ENCODE data around the gene UCP2.
"Not testable (repeated sequence)": the region's sequence is repeated elsewhere in the genome, so short reads cannot be mapped to it uniquely, and the experiment has no call there.

UCP2 gene

GRCh38 chr11:73995731-73996130 lies 13.1 kb upstream of the UCP2 start:
- DNase-seq (ENCODE audit: low spot score): peak; percentile 76

- peak; percentile 91 for DNase-seq (ENCODE audit: low spot score)
These were observed 12.6 kb upstream of the UCP2 start for GRCh38 chr11:73995247-73995646.

GRCh38 chr11:73991471-73992006 lies 8.9 kb upstream of the UCP2 start:
- peak; percentile 34 for DNase-seq (ENCODE audit: low spot score)

GRCh38 chr11:73990730-73991129 lies 8.1 kb upstream of the UCP2 start:
- DNase-seq (ENCODE audit: low spot score): peak; percentile 26

GRCh38 chr11:73989156-73989555 lies 6.5 kb upstream of the UCP2 start:
- DNase-seq (ENCODE audit: low spot score): peak; percentile 44

- no peak for DNase-seq (ENCODE audit: low spot score)
These were observed 5.6 kb upstream of the UCP2 start for GRCh38 chr11:73988227-73988626.

- DNase-seq (ENCODE audit: low spot score): not testable (repeated sequence)
These were observed 3.0 kb upstream of the UCP2 start for GRCh38 chr11:73985661-73986060.

GRCh38 chr11:73983741-73984538 lies 1.3 kb upstream of the UCP2 start:
- peak; percentile 58 for DNase-seq (ENCODE audit: low spot score)

GRCh38 chr11:73982990-73983740 lies 522 bp upstream of the UCP2 start:
- DNase-seq (ENCODE audit: low spot score): peak; percentile 98

GRCh38 chr11:73981051-73981805 lies 1.4 kb downstream of the UCP2 start:
- DNase-seq (ENCODE audit: low spot score): peak; percentile 39

- DNase-seq (ENCODE audit: low spot score): peak; percentile 97
These were observed 2.4 kb downstream of the UCP2 start for GRCh38 chr11:73980001-73980961.

GRCh38 chr11:73978576-73979086 lies 4.0 kb downstream of the UCP2 start:
- no peak for DNase-seq (ENCODE audit: low spot score)

GRCh38 chr11:73977856-73978519 lies 4.7 kb downstream of the UCP2 start:
- no peak for DNase-seq (ENCODE audit: low spot score)

- DNase-seq (ENCODE audit: low spot score): no peak
These were observed 6.0 kb downstream of the UCP2 start for GRCh38 chr11:73976451-73977151.

GRCh38 chr11:73975479-73975757 lies 7.2 kb downstream of the UCP2 start:
- DNase-seq (ENCODE audit: low spot score): no peak

- DNase-seq (ENCODE audit: low spot score): no peak
These were observed 7.8 kb downstream of the UCP2 start for GRCh38 chr11:73974604-73975478.

- peak; percentile 24 for DNase-seq (ENCODE audit: low spot score)
These were observed 9.8 kb downstream of the UCP2 start for GRCh38 chr11:73972620-73973449.

GRCh38 chr11:73972187-73972586 lies 10.5 kb downstream of the UCP2 start:
- DNase-seq (ENCODE audit: low spot score): peak; percentile 33
